ENCODE measurements around the gene PLA2G2C.

DNA sequence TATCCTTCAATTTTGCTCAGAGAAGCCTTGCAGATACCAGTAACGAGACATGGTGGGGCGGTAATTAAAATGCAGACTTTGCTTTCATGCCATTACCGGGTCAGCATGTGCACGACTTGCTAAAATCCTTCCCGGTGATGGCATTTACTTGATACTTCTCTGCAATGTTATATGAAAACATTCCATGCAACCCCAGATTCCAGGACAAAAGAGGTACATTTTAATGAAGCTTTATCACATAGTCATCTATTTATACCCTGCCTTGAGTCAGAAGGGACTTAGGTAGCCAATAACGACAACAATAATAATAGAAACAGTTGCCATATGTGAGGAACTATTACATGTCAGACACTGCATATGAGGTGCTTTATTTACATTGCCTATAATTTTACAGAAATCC, 29.4 kb upstream of the PLA2G2C start:
- TF ChIP-seq, protein P1, sequence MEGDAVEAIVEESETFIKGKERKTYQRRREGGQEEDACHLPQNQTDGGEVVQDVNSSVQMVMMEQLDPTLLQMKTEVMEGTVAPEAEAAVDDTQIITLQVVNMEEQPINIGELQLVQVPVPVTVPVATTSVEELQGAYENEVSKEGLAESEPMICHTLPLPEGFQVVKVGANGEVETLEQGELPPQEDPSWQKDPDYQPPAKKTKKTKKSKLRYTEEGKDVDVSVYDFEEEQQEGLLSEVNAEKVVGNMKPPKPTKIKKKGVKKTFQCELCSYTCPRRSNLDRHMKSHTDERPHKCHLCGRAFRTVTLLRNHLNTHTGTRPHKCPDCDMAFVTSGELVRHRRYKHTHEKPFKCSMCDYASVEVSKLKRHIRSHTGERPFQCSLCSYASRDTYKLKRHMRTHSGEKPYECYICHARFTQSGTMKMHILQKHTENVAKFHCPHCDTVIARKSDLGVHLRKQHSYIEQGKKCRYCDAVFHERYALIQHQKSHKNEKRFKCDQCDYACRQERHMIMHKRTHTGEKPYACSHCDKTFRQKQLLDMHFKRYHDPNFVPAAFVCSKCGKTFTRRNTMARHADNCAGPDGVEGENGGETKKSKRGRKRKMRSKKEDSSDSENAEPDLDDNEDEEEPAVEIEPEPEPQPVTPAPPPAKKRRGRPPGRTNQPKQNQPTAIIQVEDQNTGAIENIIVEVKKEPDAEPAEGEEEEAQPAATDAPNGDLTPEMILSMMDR (IDR thresholded peaks at IDR 0.05): no peak
- TF ChIP-seq EP300 (IDR thresholded peaks at IDR 0.05): no peak
